Measurements from ENCODE around the gene IL6.

DNA sequence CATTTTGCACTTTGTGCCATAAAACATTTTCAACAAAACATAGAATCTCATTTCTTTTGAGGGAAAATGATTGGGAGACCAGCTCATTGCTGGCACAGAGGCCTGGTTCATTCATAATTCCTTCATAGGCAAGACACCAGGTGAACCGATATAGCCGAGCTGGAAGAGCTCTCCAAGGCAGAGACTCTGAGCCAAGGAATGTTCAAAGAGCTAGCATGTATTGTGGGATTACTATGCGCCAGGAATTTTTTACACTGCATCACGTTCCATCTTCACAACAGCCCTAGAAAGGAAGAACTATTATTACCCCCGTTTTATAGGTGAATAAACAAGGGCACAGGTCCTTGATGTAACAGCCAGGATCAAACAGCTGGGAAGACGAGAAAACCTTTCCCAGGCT lies 2.1 kb upstream of the IL6 start:
- no peak for TF ChIP-seq CTCF (IDR thresholded peaks at IDR 0.05)
- TF ChIP-seq CHD2 (IDR thresholded peaks at IDR 0.05; ENCODE audit: low read length, partially characterized antibody), result no peak
- no peak for TF ChIP-seq RFX5 (IDR thresholded peaks at IDR 0.05; ENCODE audit: low read length)
- TF ChIP-seq PBX3 (IDR thresholded peaks at IDR 0.05), result no peak
- TF ChIP-seq POLR2AphosphoS5 (IDR thresholded peaks at IDR 0.05; ENCODE audit: low read depth, low read length), result no peak
- no peak for TF ChIP-seq EP300 (IDR thresholded peaks at IDR 0.05; ENCODE audit: borderline replicate concordance in 1 of 2, low read depth in 1 of 2, low read length in 1 of 2)
- no peak for TF ChIP-seq TAF1 (IDR thresholded peaks at IDR 0.05; ENCODE audit: borderline replicate concordance, low read depth, low read length)
- TF ChIP-seq USF2 (IDR thresholded peaks at IDR 0.05; ENCODE audit: borderline replicate concordance, low read depth, low read length), result no peak
- no peak for TF ChIP-seq RAD21 (IDR thresholded peaks at IDR 0.05; ENCODE audit: low read length)
- TF ChIP-seq YY1 (IDR thresholded peaks at IDR 0.05; ENCODE audit: low read depth), result no peak

All from SK-N-SH (cell line).